Activated effector memory CD4-positive, alpha-beta T cell treated with Interleukin-2 at 50 U/mL for 16 hours (primary cell): Measurements from ENCODE around the gene GLI1.
"Not testable (repeated sequence)": the region's sequence is repeated elsewhere in the genome, so short reads cannot be mapped to it uniquely, and the experiment has no call there.

Experiments used
- DNase-seq: peaks from one replicate; pipeline ENCODE4 v3.0.0-alpha.2; 2020

Gene GLI1

DNA sequence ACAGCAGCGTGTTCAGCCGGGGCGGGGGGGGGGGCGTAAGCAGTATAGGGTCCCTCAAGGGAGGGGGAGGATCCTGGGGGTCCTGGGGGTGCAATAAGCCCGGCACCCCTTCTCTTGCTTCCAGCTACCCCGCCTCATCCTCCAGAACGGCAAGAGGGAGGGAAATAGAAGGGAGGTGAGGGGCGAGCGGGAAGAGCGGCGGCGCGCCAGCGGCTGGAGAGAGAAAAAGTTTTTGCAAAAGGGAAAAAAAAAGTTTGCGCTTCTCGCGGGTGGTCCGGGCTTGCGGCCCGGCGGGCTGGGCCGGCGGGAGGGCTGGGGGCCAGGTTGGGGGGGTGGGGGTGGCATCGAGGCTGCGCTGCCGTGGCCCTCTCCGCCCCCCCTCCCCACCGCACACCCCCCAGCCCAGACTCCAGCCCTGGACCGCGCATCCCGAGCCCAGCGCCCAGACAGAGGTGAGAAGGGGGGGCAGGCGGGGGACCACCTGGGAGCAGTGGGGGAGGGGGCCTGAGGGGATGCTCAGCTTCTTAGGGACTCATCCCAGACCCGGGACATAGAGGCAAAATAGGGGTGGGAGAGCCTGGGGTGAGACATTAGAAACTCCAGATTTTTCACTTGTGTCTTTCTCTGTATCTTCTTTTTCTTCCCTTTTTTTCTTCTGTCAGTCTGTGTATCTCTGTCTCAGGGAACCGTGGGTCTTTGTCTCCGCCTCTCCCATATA, at the start of gene GLI1:
Gene GLI1, plus strand, starts transcription at position 36 of the 718 bp plus-strand sequence. CDS start 3,907 bp downstream, outside the sequence.
- DNase-seq: no peak

DNA sequence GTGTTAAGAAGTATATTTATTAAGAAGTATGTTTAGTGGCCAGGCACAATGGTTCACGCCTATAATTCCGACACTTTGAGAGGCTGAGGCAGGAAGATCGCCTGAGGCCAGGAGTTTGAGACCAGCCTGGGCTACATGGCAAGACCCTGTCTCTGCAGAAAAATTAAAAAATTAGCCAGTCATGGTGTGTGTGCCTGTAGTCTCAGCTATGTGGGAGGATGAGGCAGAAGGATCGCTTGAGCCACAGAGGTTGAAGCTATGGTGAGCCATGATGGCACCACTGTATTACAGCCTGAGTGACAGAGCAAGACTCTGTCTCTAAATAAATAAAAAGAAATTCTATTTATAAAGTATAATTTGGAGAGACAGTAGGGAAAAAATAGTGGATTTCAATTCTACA, 49.1 kb upstream of the GLI1 start:
- no peak for DNase-seq

DNA sequence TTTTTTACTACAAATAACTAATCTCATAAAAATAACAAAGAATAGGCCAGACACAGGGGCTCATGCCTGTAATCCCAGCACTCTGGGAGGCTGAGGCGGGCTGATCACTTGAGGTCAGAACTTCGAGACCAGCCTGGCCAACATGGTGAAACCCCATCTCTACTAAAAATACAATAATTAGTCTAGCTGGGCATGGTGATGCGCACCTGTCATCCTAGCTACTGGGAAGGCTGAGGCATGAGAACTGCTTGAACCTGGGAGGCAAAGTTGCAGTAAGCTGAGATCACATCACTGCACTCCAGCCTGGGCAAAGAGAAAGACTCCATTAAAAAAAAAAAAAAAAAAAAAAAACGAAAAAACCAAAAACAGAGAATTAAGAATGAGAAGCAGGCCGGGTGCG, 45.4 kb upstream of the GLI1 start:
- DNase-seq: not testable (repeated sequence)

DNA sequence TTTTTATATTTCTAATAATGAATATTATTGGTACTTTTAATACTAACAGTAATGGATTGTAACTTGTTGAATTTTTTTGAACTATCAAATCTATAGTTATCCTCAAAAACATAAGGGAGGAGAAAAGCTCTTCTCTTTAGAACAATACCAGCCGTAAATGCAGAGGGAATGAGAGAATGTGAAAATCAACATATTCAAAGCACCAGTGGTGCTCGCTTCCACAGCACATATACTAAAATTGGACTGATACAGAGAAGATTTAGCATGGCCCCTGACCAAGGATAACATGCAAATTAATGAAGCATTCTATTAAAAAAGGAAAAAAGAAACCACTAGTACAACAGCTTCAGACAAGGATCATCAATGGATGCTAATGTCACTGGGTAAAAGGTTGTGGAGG, 44.5 kb upstream of the GLI1 start:
- DNase-seq: no peak

DNA sequence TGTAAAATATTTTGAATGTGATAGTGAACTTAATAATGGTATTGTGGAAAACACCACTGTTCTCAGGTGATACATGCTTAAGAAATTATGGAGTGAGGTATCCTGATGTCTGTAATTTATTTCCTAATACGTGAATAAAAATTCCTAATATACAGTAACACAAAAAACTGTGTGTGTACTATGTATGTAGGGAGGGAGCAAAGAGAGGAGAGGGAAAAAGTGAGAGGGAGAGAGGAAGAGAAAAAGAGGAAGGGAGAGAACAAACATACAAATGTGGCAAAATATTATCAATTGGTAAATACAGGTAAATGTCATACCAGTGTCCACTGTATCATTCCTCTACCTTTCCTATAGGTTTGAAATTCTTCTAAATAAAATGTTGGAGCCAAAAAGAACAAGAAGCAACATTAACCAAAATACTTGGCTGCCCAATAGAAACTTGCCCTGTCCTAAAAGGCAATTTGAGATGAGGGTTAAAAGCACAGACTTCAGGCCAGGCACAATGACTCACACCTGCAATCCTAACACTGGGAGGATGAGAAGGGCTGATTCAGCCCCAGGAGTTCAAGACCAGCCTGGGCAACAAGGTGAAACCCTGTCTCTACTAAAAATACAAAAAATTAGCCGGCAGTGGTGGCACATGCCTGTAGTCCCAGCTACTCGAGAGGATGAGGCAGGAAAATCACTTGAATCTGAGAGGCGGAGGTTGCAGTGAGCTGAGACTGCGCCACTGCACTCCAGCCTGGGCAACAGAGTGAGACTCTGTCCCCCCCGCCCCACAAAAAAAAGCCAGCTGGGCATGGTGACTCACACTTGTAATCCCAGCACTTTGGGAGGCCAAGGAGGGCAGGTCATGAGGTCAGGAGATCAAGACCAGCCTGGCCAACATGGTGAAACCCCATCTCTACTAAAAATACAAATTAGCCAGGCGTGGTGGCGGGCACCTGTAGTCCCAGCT, 43.3 kb upstream of the GLI1 start:
- no peak for DNase-seq

DNA sequence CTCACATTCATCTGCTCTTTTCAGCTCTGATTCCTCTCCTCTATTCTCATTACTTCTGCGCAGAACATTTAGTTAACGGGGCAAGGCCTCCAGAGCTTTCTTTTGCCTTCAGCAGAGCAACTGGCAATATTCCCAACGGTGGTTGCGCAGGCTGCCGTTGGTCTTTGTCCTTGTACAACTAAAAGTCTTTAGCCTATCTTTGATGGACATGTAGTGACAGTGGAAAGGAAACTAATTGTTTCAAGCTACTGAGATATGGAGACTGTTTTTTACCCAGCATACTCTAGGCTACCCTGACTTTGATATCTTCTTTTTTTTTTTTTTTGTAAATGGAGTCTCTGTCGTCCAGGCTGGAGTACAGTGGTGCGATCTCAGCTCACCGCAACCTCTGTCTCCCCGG, 41.3 kb upstream of the GLI1 start:
- DNase-seq: no peak

DNA sequence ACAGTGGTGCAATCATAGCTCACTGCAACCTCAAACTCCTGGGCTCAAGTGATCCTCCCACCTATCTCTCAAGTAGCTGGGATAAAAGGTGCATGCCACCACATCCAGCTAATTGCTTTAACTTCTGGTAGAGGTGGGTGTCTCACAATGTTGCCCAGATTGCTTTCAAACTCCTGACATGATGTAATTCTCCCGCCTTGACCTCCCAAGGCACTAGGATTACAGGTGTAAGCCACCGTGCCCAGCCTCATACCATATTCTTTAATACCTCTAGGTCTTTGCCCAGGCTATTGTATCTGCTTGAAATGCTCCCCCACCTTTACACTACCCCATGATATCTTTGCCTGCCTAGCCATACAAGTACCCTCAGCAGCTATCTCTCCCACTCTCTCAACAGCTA, 40.1 kb upstream of the GLI1 start:
- DNase-seq: no peak

DNA sequence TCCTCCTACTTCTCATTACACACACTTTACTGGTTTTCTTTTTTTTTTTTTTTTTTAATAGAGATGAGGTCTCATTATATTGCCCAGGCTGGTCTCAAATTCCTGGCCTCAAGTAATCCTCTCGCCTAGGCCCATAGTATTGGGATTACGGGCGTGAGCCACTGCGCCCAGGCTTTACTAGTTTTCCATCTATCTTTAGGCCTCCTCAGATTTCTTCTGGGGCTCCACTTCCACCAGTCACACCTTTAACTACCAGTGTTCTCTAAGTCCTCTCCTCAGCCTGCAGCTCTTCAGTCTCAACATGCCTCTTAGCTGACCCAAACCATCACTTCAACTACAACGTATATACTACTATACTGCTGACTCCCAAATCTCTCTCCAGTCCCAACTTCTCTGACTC, 39.1 kb upstream of the GLI1 start:
- DNase-seq: no peak

DNA sequence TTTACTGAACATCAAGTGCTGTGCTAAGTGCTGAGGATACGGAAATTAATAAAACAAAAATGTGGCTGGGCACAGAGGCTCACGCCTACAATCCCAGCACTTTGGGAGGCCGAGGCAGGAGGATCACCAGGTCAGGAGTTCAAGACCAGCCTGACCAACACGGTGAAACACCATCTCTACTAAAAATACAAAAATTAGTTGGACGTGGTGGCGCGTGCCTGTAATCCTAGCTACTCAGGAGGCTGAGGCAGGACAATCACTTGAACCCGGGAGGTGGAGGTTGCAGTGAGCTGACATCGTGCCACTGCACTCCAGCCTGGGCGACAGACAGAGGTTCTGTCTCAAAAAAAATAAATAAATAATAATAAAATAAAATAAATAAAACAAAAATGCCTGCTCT, 32.6 kb upstream of the GLI1 start:
- not testable (repeated sequence) for DNase-seq

DNA sequence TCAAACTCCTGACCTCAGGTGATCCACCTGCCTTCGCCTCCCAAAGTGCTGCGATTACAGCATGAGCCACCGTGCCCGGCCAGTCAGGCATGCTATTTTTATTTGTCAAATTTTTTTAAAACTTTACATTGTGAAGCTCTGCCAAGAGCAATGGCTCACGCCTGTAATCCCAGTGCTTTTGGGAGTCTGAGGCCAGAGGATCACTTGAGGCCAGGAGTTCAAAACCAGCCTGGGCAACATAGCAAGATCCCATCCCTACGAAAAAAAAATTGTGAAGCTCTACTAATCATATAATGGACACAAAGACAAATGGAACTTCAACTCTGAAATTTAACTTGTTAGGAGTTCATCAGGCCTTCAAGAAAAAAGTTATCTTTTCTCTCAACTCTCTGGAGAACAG, 30.6 kb upstream of the GLI1 start:
- no peak for DNase-seq

DNA sequence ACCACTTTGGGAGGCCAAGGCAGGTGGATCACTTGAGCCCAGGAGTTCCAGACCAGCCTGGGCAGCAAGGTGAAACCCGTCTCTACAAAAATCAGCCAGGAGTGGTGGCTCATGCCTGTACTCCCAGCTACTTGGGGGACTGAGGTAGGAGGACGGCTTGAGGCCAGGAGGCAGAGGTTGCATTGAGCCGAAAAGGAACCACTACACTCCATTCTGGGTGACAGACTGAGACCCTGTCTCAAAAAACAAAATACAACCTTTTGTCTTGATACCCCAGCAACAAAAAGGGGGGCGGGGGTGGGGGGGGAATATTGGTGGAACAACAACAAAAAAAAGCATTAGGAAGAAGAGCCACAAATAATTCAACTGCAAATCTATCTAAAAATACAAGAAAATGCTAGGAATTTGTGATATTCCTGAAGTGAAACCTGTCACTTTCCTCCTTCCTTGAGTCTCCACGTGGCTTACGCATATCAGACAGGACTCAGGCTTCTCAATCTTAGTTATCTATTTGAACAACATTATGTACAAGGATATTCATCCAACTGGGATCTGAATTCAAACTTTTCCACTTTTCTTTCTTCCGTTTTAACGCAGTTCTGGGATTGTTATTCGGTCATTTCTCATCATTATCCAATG, 30.0 kb upstream of the GLI1 start:
- no peak for DNase-seq

DNA sequence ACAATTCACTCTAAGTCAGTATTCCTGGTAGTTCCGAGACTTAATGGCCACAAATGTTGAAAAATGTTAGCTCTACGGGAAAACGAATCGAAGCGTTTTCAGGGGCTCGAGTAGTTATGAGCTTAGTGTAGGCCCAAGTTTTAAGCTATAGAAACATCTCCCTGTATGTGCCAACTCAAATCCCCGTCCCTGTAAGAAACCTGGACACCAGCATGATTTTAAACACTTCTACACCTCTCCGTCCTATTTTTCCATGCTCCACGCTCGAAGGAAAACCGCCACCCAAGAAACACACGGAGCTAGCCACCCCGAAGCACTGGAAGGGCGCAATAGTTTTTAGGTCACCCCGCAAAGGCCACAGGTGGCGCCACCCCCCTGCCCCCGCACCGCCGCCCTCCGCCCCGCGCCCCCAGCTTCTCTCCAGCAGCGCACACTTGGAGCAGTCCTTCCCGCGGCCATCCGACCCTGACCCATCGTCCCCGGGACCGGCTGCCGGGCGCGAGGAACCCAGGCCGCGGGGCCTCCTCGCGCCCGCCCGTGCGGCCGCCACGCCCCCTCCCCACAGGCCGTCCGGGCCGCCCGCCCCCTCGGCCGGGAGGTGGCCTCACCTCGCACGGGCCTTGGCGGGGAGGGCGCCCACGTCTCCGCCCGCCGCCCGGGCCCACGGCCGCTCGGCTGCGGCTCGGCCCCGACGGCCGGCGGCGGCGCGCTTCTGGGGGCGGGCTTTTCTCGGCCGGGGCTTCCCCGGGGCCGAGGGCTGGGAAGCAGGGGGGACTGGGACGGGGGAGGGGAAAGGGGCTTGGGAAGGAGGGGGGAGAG, 29.3 kb upstream of the GLI1 start:
- peak; percentile 39 for DNase-seq

DNA sequence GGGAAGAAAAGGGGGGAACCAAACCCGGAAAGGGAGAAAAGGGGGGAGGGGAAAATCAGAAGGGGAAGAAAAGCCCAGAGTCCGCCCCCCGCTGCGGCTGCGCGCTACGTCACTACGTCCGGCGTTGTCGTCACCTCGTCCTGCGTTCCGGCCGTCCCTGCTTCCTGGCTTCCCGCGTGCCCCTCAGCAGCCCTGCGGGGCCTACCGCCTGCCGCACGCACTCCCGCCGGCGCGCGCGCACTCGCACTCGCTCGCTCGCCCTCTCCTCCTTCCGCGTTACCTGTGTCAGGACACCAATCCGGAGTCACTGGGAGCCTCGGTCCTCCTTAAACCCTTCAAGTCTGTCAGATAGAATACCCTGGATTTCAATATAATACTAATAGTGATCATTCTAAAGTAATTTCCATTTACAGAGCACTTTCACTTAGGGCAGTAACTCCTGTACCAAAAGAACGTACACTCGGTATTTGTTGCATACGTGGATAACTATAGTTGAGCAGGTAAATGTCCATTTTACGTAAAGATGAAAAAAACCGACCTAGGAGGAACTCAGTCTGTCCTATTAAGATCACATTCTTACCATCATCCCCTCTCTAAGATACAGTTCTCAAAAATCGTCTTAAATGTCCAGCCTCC, 28.5 kb upstream of the GLI1 start, which contains the start of gene R3HDM2:
Gene R3HDM2, minus strand, starts transcription at position 113 of the 636 bp plus-strand sequence. CDS start 120,615 bp downstream, outside the sequence.
- peak; percentile 92 for DNase-seq

DNA sequence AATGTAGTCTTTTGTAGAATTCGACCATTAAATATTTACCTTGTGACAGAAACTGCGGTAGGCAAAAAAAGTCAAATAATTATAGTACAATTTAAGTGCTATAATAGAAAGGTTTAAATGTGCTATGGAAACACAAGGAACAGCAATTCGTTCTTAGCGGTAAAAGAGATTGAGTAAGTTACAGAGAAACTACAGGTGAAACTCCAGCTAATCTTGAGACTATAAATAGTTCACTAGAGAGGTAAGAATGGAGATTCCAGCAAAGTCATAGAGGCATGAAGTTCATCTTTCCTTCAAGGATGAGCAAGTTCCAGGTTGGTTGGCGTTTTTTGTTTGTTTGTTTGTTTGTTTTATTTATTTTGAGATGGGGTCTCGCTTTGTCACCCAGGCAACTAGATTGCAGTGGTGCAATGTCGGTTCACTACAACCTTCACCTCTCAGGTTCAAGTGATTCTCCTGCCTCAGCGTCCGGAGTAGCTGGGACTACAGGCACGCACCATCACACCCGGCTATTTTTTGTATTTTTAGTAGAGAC, 27.9 kb upstream of the GLI1 start:
- DNase-seq: no peak

DNA sequence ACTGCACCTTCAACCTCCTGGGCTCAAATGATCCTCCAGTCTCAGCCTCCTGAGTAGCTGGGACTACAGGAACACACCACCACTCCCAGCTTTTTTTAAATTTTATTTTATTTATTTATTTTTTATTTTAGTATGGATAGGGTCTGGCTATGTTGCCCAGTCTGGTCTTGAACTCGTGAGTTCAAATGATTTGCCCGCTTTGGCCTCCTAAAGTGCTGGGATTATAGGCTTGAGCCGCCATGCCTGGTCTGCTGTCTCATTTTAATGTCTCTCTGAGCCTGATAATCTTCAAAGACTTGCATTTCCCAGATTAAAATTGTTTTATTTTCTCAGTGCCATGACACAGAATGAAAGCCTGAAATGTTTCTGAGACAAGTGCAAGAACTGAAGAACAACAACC, 26.2 kb upstream of the GLI1 start:
- DNase-seq: no peak

DNA sequence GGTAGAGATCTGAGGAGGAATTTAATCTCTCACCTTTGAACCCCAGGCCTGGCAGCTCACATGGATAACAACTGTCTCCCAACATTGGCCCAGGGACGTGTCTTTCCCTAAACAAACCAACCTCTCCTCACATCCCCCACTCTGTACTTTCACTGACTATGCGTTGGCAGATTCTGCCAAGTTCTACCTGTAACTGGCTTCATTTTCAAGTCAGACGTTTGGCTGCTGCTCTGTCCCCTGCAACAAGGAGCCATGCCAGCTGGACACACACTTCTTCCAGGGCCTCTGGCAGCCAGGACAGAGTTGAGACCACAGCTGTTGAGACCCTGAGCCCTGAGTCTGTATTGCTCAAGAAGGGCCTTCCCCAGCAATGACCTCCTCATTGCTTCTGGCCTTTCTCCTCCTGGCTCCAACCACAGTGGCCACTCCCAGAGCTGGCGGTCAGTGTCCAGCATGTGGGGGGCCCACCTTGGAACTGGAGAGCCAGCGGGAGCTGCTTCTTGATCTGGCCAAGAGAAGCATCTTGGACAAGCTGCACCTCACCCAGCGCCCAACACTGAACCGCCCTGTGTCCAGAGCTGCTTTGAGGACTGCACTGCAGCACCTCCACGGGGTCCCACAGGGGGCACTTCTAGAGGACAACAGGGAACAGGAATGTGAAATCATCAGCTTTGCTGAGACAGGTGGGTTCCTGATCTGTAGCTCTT, 24.9 kb upstream of the GLI1 start, which contains the start of gene INHBC:
Gene INHBC, plus strand, starts transcription at position 268 of the 707 bp plus-strand sequence. Its CDS starts 103 bp downstream, at position 371.
- DNase-seq: no peak

DNA sequence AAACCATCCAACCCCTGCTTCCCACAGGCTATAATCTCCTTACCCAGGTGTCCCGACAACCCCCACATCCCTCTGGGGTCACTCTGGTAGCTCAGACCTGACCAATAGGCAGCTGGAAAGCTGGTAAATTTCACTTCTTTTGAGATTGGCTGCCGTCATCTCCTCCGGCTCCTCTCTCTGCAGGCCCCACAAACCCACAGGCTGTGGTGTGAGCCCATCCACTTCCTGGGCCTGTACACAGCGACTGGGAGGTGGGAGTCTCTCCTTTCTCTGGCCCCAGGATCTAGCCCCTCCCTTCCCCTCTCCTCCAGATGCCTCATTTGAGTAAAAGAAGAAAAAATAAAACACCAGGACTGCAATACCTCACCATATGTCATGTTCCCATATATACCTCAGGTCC, 24.3 kb upstream of the GLI1 start:
- no peak for DNase-seq

DNA sequence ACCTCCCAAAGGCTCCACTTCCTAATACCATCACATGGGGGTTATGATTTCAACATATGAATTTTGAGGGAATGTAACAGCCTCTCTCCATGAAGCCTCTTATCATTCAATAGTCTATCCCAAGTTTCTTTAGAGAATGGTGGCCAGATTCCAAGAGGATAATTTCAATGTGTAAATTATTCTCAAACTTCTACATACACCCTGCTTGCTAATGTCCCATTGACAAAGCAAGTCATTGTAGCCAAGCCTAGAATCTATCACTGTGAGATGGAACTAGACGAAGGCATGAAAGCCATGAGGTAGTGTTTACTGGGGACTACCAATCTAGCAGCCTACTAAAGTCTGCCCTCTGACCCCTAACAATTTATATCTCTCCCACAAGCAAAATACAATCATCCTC, 21.2 kb upstream of the GLI1 start:
- DNase-seq: no peak

DNA sequence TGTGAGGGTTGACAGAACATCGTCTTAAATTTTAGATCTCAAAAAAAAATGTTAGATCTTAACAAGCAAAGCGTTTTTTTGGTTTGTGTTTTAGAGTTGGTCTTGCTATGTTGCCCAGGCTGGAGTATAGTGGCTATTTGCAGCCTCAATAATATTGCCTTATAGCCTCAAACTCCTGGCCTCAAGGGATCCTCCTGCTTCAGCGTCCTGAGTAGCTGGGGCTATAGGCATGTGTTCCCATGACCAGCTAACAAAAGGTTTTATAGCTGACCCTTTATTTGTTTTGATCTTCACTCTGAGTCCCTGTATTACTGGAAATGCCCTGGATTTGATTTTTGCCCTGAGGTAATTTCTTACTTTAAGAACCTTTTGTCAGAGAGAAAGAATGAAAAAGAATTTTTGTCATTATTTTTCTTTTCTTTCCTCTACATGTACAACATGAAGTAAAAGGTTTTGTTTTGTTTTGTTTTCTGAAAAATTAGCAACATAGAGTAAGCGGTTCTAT, 19.8 kb upstream of the GLI1 start:
- no peak for DNase-seq

DNA sequence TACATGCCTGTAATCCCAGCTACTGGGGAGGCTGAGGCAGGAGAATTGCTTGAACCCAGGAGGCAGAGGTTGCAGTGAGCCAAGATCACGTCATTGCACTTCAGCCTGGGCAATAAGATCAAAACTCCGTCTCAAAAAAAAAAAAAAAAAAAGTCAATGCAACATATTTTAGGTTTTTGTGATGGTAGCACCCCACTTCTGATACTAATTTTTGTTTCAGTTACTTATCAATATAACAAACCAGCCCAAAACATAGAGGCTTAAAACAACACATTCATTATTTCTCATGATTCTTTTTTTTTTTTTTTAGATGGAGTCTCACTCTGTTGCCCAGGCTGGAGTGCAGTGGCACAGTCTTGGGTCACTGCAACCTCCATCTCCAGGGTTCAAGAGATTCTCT, 18.2 kb upstream of the GLI1 start:
- DNase-seq: not testable (repeated sequence)
